ENCODE results near the gene EXOC4. TPM values are rescaled to one million over a fixed set of nuclear protein-coding genes. Genes with fewer than 3 reads are reported as not detected.

Gene EXOC4
- total RNA-seq, 1 donor from 2014 or later, result 79.6 TPM

GRCh38 chr7:133697585-133697984 is 444.7 kb downstream of the EXOC4 start:
- intact Hi-C loops (cut with micrococcal nuclease), result no loop called here

GRCh38 chr7:133698127-133698526 is 445.2 kb downstream of the EXOC4 start:
- intact Hi-C loops (cut with micrococcal nuclease), result no loop called here

GRCh38 chr7:133699386-133699785 is 446.5 kb downstream of the EXOC4 start:
- intact Hi-C loops (cut with micrococcal nuclease), result no loop called here

- intact Hi-C loops (cut with micrococcal nuclease), result no loop called here
Observed at GRCh38 chr7:133702078-133702477, 449.2 kb downstream of the EXOC4 start.

GRCh38 chr7:133702960-133703359 is 450.1 kb downstream of the EXOC4 start:
- intact Hi-C loops (cut with micrococcal nuclease), result no loop called here

GRCh38 chr7:133703547-133703946 is 450.7 kb downstream of the EXOC4 start:
- intact Hi-C loops (cut with micrococcal nuclease), result no loop called here

- intact Hi-C loops (cut with micrococcal nuclease), result no loop called here
Observed at GRCh38 chr7:133704453-133704852, 451.6 kb downstream of the EXOC4 start.

- intact Hi-C loops (cut with micrococcal nuclease), result no loop called here
Observed at GRCh38 chr7:133705596-133705995, 452.7 kb downstream of the EXOC4 start.

- intact Hi-C loops (cut with micrococcal nuclease), result no loop called here
Observed at GRCh38 chr7:133706016-133706415, 453.1 kb downstream of the EXOC4 start.

GRCh38 chr7:133709036-133709880 is 456.4 kb downstream of the EXOC4 start:
- intact Hi-C loops (cut with micrococcal nuclease), result no loop called here

- intact Hi-C loops (cut with micrococcal nuclease), result no loop called here
Observed at GRCh38 chr7:133712544-133712943, 459.7 kb downstream of the EXOC4 start.

GRCh38 chr7:133714654-133715053 is 461.8 kb downstream of the EXOC4 start:
- intact Hi-C loops (cut with micrococcal nuclease), result no loop called here

- intact Hi-C loops (cut with micrococcal nuclease), result no loop called here
Observed at GRCh38 chr7:133718131-133718530, 465.3 kb downstream of the EXOC4 start.

GRCh38 chr7:133723044-133723443 is 470.2 kb downstream of the EXOC4 start:
- intact Hi-C loops (cut with micrococcal nuclease), result no loop called here

- intact Hi-C loops (cut with micrococcal nuclease), result no loop called here
Observed at GRCh38 chr7:133724148-133724547, 471.3 kb downstream of the EXOC4 start.

GRCh38 chr7:133724694-133725093 is 471.8 kb downstream of the EXOC4 start:
- intact Hi-C loops (cut with micrococcal nuclease), result no loop called here

- intact Hi-C loops (cut with micrococcal nuclease), result no loop called here
Observed at GRCh38 chr7:133727476-133728214, 474.8 kb downstream of the EXOC4 start.

- intact Hi-C loops (cut with micrococcal nuclease), result no loop called here
Observed at GRCh38 chr7:133730360-133730759, 477.5 kb downstream of the EXOC4 start.

- intact Hi-C loops (cut with micrococcal nuclease), result no loop called here
Observed at GRCh38 chr7:133733401-133733800, 480.5 kb downstream of the EXOC4 start.

GRCh38 chr7:133735222-133735621 is 482.3 kb downstream of the EXOC4 start:
- intact Hi-C loops (cut with micrococcal nuclease), result no loop called here

- intact Hi-C loops (cut with micrococcal nuclease), result no loop called here
Observed at GRCh38 chr7:133739817-133740216, 486.9 kb downstream of the EXOC4 start.

- intact Hi-C loops (cut with micrococcal nuclease), result no loop called here
Observed at GRCh38 chr7:133741078-133741477, 488.2 kb downstream of the EXOC4 start.

GRCh38 chr7:133741703-133742102 is 488.8 kb downstream of the EXOC4 start:
- intact Hi-C loops (cut with micrococcal nuclease), result no loop called here
